Central memory CD8-positive, alpha-beta T cell (primary cell): ENCODE measurements around the gene PPP1R12C.
A peak's percentile ranks its signal among the peaks of the same experiment; 100 is the strongest.
"Not testable (repeated sequence)": the region's sequence is repeated elsewhere in the genome, so short reads cannot be mapped to it uniquely, and the experiment has no call there.

Source experiments
- ATAC-seq: fragments of 150-1000 bp; cut with Tn5 transposase; replicated peaks from 2 replicates; pipeline ENCODE4 v1.10.0; 2022; ENCODE audit warnings: mild to moderate bottlenecking, moderate FRiP score, moderate number of reproducible peaks; ENCODE audit not compliant: poor library complexity, severe bottlenecking; ENCODE audit errors: extremely low read depth
- DNase-seq, 2 donors: peaks; one replicate each; pipeline ENCODE4 v3.0.0; 2021; ENCODE audit warnings: low spot score in 2 of 2
- H3K27ac Mint-ChIP-seq: one replicate; pipeline ENCODE4 v1.8.0; 2022; ENCODE audit warnings: low read depth, mild to moderate bottlenecking, moderate library complexity, mixed read lengths
- H3K27me3 Mint-ChIP-seq: one replicate; pipeline ENCODE4 v1.8.0; 2022; ENCODE audit warnings: mixed read lengths
- H3K36me3 Mint-ChIP-seq: one replicate; pipeline ENCODE4 v1.8.0; 2022; ENCODE audit warnings: mild to moderate bottlenecking, moderate library complexity, mixed read lengths; ENCODE audit not compliant: insufficient read depth
- H3K4me1 Mint-ChIP-seq: one replicate; pipeline ENCODE4 v1.8.0; 2022; ENCODE audit warnings: mixed read lengths
- H3K4me3 Mint-ChIP-seq: one replicate; pipeline ENCODE4 v1.8.0; 2022; ENCODE audit warnings: mild to moderate bottlenecking, moderate library complexity, mixed read lengths
- H3K9me3 Mint-ChIP-seq: one replicate; pipeline ENCODE4 v1.8.0; 2022; ENCODE audit warnings: mixed read lengths

PPP1R12C gene

GRCh38 chr19:55067869-55068268 lies 49.6 kb downstream of the PPP1R12C start:
- DNase-seq, result no peak
- peaks cover 9% of the 10 kb centered on the region for H3K4me1 Mint-ChIP-seq
- no peak for ATAC-seq
- peaks cover 67% of the 10 kb centered on the region for H3K27me3 Mint-ChIP-seq
- no peak overlapping the region for H3K4me3 Mint-ChIP-seq
- H3K36me3 Mint-ChIP-seq, result peaks cover 14% of the 10 kb centered on the region
- no peaks in the 10 kb centered on the region for H3K9me3 Mint-ChIP-seq
- H3K27ac Mint-ChIP-seq, result peak overlapping the region; percentile 42

- Mint-ChIP-seq H3K4me3 (no peak overlapping the region), H3K36me3 (peaks cover 19% of the 10 kb centered on the region), H3K27ac (no peak overlapping the region), H3K27me3 (peaks cover 53% of the 10 kb centered on the region), H3K4me1 (peaks cover 18% of the 10 kb centered on the region), H3K9me3 (no peaks in the 10 kb centered on the region)
- ATAC-seq, result no peak
- no peak for DNase-seq
Measured at GRCh38 chr19:55066107-55066709, 51.2 kb downstream of the PPP1R12C start.

- not testable (repeated sequence) for H3K9me3 Mint-ChIP-seq, DNase-seq, H3K4me3 Mint-ChIP-seq, ATAC-seq, H3K27ac Mint-ChIP-seq
- Mint-ChIP-seq H3K36me3 (peaks cover 16% of the 10 kb centered on the region), H3K4me1 (peaks cover 19% of the 10 kb centered on the region), H3K27me3 (peaks cover 49% of the 10 kb centered on the region)
Measured at GRCh38 chr19:55065516-55065915, 51.9 kb downstream of the PPP1R12C start.

- H3K27me3 Mint-ChIP-seq, result peaks cover 28% of the 10 kb centered on the region
- H3K27ac Mint-ChIP-seq, result peak overlapping the region; percentile 58
- ATAC-seq, result no peak
- H3K9me3 Mint-ChIP-seq, result no peaks in the 10 kb centered on the region
- peaks cover 11% of the 10 kb centered on the region for H3K4me1 Mint-ChIP-seq
- DNase-seq, result no peak
- H3K4me3 Mint-ChIP-seq, result peak overlapping the region; percentile 78
- peaks cover 25% of the 10 kb centered on the region for H3K36me3 Mint-ChIP-seq
Measured at GRCh38 chr19:55063492-55063843, 54.0 kb downstream of the PPP1R12C start.

- Mint-ChIP-seq H3K36me3 (peaks cover 28% of the 10 kb centered on the region), H3K4me3 (peak within 1 kb of the TSS; percentile 78), H3K27me3 (peaks cover 23% of the 10 kb centered on the region), H3K9me3 (no peaks in the 10 kb centered on the region), H3K4me1 (peaks cover 11% of the 10 kb centered on the region), H3K27ac (peak within 1 kb of the TSS; percentile 58)
- ATAC-seq, result peak; percentile 99
- DNase-seq, result peak; percentile 97 to 98
Measured at GRCh38 chr19:55062735-55063491, 54.5 kb downstream of the PPP1R12C start, which contains the start of gene RDH13. RDH13 (minus strand) TSS chr19:55063148; CDS start chr19:55063032, 116 bp downstream.

- H3K36me3 Mint-ChIP-seq, result peaks cover 35% of the 10 kb centered on the region
- not testable (repeated sequence) for ATAC-seq, DNase-seq, H3K27me3 Mint-ChIP-seq, H3K9me3 Mint-ChIP-seq, H3K4me3 Mint-ChIP-seq, H3K27ac Mint-ChIP-seq
- peaks cover 11% of the 10 kb centered on the region for H3K4me1 Mint-ChIP-seq
Measured at GRCh38 chr19:55060287-55060686, 57.1 kb downstream of the PPP1R12C start.

- no peak for ATAC-seq
- no peaks in the 10 kb centered on the region for H3K9me3 Mint-ChIP-seq
- DNase-seq, result no peak
- peaks cover 39% of the 10 kb centered on the region for H3K36me3 Mint-ChIP-seq
- no peaks in the 10 kb centered on the region for H3K27me3 Mint-ChIP-seq
- no peak overlapping the region for H3K27ac Mint-ChIP-seq
- peaks cover 11% of the 10 kb centered on the region for H3K4me1 Mint-ChIP-seq
- H3K4me3 Mint-ChIP-seq, result no peak overlapping the region
Measured at GRCh38 chr19:55058781-55059610, 58.4 kb downstream of the PPP1R12C start.

- H3K36me3 Mint-ChIP-seq, result peaks cover 47% of the 10 kb centered on the region
- H3K4me1 Mint-ChIP-seq, result peaks cover 10% of the 10 kb centered on the region
- H3K9me3 Mint-ChIP-seq, result no peaks in the 10 kb centered on the region
- ATAC-seq (no peak), DNase-seq (no peak)
- H3K27ac Mint-ChIP-seq, result peak overlapping the region; percentile 32
- H3K27me3 Mint-ChIP-seq, result no peaks in the 10 kb centered on the region
- no peak overlapping the region for H3K4me3 Mint-ChIP-seq
Measured at GRCh38 chr19:55056827-55057226, 60.6 kb downstream of the PPP1R12C start.

- Mint-ChIP-seq H3K9me3 (no peaks in the 10 kb centered on the region), H3K36me3 (peaks cover 55% of the 10 kb centered on the region), H3K27ac (no peak overlapping the region), H3K4me3 (no peak overlapping the region), H3K27me3 (no peaks in the 10 kb centered on the region), H3K4me1 (peaks cover 5% of the 10 kb centered on the region)
- DNase-seq, result no peak
- ATAC-seq, result no peak
Measured at GRCh38 chr19:55053735-55054134, 63.7 kb downstream of the PPP1R12C start.

- Mint-ChIP-seq H3K27me3 (no peaks in the 10 kb centered on the region), H3K27ac (no peak overlapping the region), H3K36me3 (peaks cover 62% of the 10 kb centered on the region), H3K4me1 (peaks cover 5% of the 10 kb centered on the region), H3K9me3 (no peaks in the 10 kb centered on the region), H3K4me3 (no peak overlapping the region)
- DNase-seq (no peak), ATAC-seq (no peak)
Measured at GRCh38 chr19:55050749-55051532, 66.5 kb downstream of the PPP1R12C start.

- Mint-ChIP-seq H3K4me1 (peaks cover 5% of the 10 kb centered on the region), H3K27ac (no peak overlapping the region)
- ATAC-seq, result no peak
Measured at GRCh38 chr19:55048446-55048845, 69.0 kb downstream of the PPP1R12C start.

GRCh38 chr19:55047951-55048350 lies 69.5 kb downstream of the PPP1R12C start:
- no peak overlapping the region for H3K27ac Mint-ChIP-seq
- DNase-seq (no peak), ATAC-seq (no peak)
- H3K36me3 Mint-ChIP-seq, result peaks cover 55% of the 10 kb centered on the region
- no peaks in the 10 kb centered on the region for H3K27me3 Mint-ChIP-seq
- no peaks in the 10 kb centered on the region for H3K9me3 Mint-ChIP-seq
- H3K4me1 Mint-ChIP-seq, result peaks cover 1% of the 10 kb centered on the region
- H3K4me3 Mint-ChIP-seq, result no peak overlapping the region

More at GRCh38 chr19:55048446-55048845, 69.0 kb downstream of the PPP1R12C start:
- Mint-ChIP-seq H3K4me3 (no peak overlapping the region), H3K27me3 (no peaks in the 10 kb centered on the region), H3K36me3 (peaks cover 58% of the 10 kb centered on the region), H3K9me3 (no peaks in the 10 kb centered on the region)
- DNase-seq, result no peak
